ENCODE data around the gene SPATA21.

The SPATA21 gene

DNA sequence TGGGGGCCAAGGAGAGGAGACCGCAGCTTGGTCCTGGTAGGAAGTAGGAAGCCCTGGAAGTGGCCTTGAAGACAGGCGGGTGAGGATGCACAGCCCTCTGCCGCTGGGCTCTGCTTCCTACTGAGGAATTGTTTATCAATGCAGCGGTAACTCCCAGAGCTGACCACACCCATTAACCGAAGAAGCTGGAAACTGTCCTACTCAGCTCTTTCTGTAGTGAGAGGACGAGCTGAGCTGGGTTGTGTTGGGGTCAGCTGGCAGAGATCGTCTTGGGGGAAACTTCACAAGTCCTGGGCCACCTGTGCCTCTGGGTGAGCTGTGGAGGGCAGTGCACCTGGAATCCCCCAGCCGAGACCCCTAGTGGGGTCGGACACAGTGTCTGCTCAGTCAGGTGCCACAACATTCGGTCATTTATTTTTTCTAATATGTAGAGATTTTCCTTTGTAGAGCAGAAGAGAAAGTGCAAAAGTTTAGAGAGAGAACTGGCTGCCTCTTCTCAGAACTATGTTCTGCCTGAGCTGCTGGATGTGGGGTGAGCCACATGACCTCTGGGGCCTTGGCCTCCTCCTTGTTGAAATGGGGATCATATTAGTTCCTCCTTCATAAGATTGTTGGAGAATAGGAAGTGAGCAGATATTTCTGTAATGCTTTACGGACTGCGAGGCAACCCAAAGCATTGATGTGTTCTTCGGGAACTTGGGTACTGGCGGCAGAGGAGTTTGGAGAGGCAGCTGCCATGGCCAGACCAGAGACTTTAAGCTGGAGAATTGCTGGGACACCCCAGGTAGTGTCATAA is 6.9 kb upstream of the SPATA21 start:
- DNase-seq (ENCODE audit: extremely low read depth, low read depth) = no peak
- TF ChIP-seq, protein P1, sequence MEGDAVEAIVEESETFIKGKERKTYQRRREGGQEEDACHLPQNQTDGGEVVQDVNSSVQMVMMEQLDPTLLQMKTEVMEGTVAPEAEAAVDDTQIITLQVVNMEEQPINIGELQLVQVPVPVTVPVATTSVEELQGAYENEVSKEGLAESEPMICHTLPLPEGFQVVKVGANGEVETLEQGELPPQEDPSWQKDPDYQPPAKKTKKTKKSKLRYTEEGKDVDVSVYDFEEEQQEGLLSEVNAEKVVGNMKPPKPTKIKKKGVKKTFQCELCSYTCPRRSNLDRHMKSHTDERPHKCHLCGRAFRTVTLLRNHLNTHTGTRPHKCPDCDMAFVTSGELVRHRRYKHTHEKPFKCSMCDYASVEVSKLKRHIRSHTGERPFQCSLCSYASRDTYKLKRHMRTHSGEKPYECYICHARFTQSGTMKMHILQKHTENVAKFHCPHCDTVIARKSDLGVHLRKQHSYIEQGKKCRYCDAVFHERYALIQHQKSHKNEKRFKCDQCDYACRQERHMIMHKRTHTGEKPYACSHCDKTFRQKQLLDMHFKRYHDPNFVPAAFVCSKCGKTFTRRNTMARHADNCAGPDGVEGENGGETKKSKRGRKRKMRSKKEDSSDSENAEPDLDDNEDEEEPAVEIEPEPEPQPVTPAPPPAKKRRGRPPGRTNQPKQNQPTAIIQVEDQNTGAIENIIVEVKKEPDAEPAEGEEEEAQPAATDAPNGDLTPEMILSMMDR (IDR thresholded peaks at IDR 0.05; ENCODE audit: low read depth, low read length) = no peak

DNA sequence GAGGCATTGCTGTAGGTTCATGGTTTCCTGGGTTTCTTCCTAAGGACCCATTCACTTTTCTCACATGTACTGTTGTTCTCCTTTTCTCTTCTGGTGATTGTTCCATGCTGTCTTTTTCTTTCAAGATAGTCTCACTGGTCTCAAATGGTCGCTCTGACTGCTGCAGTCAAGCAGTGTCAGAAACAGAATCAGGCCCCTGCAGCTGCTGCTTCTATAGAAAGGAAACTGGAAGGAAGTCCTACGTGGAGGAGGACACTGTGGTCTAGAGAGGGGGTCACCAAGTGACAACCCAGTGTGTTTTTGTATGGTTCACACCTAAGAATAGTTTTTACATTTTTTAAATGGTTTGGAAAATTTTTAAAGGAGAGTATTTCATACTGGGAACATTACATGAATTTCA is 5.7 kb upstream of the SPATA21 start:
- DNase-seq (ENCODE audit: extremely low read depth, low read depth) = no peak
- TF ChIP-seq, protein P1 (IDR thresholded peaks at IDR 0.05; ENCODE audit: low read depth, low read length) = no peak

DNA sequence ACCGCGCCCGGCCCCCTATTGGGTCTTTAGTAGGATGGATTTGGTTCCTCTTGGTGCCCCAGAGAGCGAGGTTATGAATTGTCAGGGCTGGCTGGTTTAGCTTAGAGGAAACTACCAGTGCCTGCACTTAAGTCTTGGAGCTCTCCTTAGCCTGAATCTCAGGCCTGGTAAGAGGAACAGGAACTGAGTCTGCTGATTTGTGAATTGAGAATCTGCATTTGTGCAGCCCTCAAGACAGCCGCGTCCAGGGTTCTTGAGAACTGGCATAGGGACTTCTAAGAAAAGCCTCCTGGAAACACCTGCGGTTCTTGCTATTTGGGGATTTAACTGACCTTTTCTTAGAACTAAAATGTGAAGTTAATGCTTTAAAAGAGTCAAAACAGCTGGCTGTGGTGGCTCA is 5.0 kb upstream of the SPATA21 start:
- TF ChIP-seq, protein P1 (IDR thresholded peaks at IDR 0.05; ENCODE audit: low read depth, low read length) = no peak
- DNase-seq (ENCODE audit: extremely low read depth, low read depth) = no peak

DNA sequence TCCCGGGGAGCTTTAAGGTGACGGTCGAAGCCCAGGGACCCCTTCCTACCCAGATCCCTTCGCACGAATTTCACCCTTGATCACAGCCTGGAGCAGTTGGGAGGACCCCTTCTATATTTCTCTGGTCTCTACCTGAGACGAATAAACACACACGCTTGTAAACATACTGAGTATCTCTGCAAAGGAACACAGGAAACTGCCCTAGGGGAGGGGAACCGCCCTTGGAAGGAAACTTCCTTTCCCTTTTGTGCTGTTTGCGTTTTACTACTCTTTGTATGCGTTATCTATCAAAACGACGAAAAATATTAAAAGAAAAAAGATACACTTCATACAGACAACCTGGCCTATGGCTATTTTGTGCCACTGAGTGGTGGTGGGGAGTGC is 4.0 kb upstream of the SPATA21 start:
- DNase-seq (ENCODE audit: extremely low read depth, low read depth) = no peak
- TF ChIP-seq, protein P1 (IDR thresholded peaks at IDR 0.05; ENCODE audit: low read depth, low read length) = no peak

DNA sequence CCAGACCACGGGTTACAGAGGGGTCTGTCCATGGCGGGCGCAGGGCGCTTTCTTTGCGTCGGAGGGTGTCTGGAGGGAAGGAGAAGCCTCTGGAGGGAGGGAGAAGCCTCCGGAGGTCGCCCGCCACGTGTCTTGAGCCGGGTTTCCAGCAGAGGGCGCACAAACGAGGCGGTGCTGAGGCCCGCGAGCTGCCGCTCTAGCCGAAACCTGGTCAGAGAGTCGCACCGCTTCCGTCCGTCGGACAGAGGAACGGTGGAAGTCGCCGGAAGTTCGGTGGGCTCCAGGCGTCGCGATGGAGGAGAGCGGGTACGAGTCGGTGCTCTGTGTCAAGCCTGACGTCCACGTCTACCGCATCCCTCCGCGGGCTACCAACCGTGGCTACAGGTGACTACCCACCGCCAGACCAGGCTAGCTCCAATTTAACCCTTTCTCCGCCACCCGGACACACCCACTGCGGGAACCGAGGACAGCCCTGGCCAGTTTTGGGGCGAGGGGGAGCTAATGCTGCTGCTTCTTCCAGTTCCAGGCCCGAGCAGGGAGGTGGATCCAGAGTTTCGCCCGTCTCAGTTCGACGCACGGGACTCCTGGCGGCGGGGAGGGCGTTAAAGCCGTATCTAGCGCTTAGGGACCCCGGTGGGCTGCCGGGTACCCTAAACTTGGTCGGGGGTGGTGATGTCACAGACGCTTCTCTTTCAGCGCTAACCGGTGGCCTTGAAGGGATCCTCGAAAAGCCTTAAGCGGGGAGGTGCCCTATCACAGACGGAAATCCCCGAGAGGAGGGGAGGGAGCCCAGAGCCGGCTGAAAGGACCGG is 3.5 kb upstream of the SPATA21 start, which contains the start of gene NECAP2:
TSS of gene NECAP2 (plus strand) at position 255 of the 812 bp plus-strand sequence. CDS start at position 293, 38 bp downstream.
- peak; percentile 73 for DNase-seq (ENCODE audit: extremely low read depth, low read depth)
- TF ChIP-seq, protein P1 (IDR thresholded peaks at IDR 0.05; ENCODE audit: low read depth, low read length) = peak; percentile 88

DNA sequence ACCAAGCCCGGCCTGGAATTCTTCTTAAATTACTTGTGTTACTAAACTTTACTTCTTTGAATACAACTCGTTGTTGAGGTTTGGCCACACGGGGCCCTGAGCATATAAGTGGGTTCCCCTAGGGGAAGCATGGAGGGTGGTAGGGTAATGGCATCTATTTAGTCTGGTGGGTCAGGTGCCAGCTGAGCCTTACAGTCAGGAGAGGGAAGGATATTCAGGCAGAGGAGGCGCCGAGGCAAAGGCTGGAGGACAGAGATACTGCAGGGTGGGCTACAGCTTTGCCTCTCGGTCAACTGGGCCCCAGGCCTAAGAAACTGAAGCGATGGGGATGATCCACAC is 2.9 kb upstream of the SPATA21 start:
- TF ChIP-seq, protein P1 (IDR thresholded peaks at IDR 0.05; ENCODE audit: low read depth, low read length) = no peak
- DNase-seq (ENCODE audit: extremely low read depth, low read depth) = no peak

DNA sequence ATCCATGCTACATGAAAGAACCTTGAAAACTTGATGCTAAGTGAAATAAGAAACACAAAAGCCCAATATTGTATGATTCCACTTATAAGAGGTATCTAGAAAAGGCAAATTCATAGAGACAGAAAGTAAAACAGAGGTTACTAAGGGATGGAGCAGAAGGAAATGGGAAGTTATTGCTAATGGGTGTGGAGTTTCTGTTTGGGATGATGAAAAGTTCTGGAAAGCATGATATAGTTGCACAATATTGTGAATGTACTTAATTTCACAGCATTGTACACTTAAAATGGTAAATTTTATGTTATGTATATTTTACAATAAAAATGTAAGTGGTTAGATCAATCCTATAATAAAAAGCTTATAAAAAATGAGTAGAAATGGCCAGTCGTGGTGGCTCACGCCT is 1.7 kb upstream of the SPATA21 start:
- TF ChIP-seq, protein P1 (IDR thresholded peaks at IDR 0.05; ENCODE audit: low read depth, low read length) = no peak

More for the DNA sequence above, 1.7 kb upstream of the SPATA21 start:
- no peak for DNase-seq (ENCODE audit: extremely low read depth, low read depth)

Data from AG09319 (cell line).